Muscle of back (tissue), 11 donors: ENCODE data around the gene KRT86. TPM values are rescaled to one million over a fixed set of nuclear protein-coding genes. Genes with fewer than 3 reads are reported as not detected.
A peak's percentile ranks its signal among the peaks of the same experiment; 100 is the strongest.
"Not testable (repeated sequence)": the region's sequence is repeated elsewhere in the genome, so short reads cannot be mapped to it uniquely, and the experiment has no call there.

Source experiments
- DNase-seq, 3 donors: peaks; one replicate each; pipeline versions ENCODE4 v3.0.0 to v3.0.0-alpha.2; 2013
- polyA plus RNA-seq, 10 donors: library from polyadenylated mRNA; unstranded; fragments of 120-200 nt; gene quantifications; one replicate each; pipeline ENCODE4 v1.2.1, GENCODE V29; 2013; ENCODE audit not compliant: insufficient read length in 10 of 10

Gene KRT86
- polyA plus RNA-seq, 10 donors, result 0.15 to 0.52 (median 0.28) TPM; not detected in 2

DNA sequence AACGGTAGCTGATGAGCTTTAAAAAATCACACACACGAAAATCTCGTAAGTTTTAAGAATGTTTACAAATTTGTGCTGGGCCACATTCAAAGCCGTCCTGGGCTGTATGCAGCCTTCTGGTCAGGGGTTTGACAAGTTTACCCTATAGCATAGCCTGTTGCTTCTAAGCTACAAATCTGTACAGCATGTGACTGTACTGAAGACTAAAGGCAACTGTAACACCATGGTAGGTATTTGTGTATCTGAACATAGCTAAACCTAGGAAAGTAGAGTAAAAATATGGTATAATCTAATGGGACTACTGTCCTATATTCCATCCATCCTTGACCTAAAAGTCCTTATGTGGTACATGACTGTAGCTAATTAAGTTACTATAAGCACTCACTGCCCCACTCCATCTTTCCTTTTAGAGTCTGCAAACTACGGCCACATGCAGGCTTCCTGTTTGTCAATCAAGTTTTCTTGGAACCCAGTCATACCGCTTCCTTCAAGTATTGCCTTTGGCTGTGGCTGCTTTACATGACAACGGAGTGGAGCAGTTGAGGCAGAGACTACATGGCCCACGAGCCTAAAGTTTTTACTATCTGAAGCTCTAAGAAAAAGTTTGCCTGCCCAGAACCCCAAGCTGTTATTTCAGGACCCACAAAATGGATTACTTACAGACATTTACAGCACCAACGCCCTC is 22.9 kb upstream of the KRT86 start:
- no peak for DNase-seq

DNA sequence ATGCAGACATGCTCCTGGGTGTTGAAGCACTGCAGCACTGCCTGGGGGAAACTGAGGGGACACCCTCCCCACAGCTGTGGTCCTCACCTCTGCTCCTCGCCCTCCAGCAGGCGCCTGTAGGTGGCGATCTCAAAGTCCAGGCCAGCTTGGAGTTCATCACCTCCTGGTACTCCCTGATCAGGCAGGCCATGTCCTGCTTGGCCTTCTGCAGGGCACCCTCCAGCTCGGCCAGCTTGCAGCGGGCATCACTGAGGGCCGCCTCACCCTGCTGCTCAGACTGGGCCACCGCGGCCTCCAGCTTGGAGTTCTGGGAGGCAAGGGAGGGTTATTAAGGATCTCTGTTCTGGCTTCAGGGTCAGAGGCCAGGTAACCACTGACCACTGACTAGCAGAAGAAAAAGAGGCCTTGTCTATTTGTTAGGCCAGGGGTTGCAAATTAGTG is 22.2 kb upstream of the KRT86 start:
- DNase-seq, result not testable (repeated sequence)

DNA sequence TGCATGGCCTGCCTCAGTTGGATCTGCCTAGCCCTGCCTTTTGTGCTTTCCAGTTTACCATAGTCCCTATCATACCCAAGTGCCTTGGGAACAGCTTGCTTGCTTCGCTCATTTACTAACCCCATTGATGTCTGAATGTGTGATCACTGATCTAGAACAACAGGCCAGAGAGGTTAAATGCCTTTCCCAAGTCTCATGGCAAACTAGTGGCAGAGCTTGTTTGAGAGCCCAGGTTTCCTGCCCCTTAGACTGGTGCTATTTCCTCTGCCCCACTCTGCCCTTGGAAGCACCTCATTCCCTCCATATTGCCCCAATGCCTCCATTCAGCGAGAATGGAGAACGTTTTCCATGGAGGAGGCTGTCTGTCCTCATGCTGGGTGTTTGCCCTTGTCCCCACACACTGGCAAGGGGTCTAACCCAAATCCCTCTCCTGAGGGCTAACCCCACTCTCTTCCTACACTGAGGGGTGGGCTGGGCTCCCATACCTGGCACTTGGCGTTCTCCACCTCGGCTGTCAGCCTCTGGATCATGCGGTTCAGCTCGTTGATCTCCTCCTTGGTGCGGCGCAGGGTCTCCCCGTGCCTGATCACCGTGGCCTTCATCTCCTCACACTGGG is 21.6 kb upstream of the KRT86 start:
- no peak for DNase-seq

DNA sequence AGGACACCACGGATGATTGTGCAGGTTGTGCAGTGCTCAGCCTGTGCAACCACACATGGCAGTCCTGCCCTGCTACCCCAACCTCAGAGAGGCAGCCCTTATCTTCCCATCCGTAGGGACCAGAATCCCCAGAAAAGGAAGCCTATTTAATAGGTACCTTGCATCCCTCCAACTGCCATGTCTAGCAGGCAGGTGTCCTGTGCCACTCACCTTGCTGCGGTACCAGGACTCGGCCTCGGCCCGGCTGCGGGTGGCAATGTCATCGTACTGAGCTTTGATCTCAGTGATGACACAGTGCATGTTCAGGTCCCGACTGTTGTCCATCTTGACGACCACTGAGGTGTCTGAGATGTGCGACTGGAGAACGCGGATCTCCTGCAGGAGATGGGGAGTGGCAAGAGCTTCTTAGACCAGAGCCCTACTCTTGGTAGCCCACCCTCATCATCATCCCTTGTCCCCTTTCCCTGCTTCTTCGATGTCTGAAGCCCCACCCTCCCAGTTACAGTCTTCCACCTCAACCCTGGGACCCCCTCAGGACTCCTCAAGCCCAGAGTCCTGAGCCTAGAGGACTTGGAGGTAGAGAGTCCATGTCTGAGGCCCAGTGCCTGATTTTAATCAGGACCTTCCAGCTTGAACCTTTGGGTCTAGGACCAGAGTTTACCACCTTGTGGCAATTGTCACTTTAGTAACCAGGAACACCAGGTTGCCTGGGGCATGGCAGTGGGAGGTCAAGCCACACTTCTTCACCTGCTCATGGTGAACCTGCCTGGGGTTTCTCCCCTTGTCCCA is 20.9 kb upstream of the KRT86 start:
- DNase-seq, result no peak

DNA sequence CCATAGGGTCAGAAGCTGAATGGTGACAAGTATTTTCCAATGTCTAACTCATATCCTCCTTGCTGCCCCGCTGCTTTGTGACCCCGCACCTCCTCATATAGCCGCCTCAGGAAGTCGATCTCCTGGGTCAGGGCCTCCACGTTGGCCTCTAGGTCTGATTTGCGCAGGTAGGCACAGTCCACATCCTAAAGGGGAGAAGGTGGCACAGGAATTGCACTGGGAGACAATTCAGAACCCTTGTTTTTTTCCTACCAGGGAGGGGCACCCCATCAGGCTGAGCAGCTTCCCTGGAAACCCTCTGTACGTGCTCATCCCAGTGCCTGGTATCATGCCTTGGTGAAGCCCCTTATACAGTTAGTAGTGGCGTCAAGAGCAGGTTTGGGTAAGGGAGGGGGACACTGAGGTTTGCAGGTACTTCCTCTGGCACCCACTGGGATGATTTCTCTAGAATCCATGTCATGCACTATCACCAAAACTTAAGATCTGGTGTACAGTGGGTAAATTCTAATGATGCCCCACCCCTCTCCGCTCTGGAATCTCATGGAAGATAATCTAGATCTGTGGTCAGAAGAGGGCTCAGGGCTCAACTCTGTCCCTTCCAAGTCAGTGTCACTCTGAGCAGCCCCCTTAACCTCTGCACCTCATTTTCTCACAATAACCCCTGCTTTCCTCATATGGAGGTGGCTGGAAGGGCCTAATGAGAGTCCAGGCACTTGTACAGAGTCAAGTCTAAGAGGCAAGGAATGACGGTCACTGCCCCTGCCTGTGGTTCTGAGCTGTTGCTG is 20.1 kb upstream of the KRT86 start:
- no peak for DNase-seq

DNA sequence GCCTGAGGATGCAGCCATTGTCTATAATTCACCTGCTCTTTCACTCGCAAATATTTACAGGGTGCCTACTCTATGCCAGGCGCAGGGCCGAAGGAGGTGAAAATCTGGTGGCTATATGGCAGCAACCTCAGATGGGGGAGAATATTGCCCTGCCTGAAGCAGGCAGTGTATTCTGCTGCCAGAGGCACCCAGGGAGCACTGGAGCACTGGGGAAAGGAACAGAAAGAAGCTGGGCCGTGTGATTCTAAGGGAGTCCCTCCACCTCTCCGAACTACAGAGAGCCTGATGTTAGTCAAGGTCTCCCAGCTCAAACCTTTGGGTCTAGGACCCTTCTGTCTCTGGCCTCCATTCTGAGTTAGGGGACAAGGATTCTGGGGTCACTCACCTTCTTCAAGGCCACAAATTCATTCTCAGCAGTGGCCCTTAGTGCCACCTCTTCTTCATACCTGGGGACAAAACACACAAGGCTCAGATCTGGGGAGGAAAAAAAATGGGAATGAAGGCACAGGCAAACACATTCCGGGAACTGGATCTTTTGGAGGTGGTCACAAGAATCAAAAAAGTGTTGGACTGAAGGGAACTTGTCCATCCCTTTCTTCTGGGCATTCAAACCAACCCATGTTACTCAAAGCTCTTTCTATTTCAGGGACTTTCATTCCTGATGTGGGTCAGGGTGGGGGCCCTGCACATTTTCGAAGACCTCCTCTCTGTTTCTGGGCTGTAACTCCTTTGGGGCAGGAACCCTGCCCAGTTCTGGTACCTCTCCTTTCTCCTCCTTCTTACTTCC is 19.3 kb upstream of the KRT86 start:
- DNase-seq, result no peak

DNA sequence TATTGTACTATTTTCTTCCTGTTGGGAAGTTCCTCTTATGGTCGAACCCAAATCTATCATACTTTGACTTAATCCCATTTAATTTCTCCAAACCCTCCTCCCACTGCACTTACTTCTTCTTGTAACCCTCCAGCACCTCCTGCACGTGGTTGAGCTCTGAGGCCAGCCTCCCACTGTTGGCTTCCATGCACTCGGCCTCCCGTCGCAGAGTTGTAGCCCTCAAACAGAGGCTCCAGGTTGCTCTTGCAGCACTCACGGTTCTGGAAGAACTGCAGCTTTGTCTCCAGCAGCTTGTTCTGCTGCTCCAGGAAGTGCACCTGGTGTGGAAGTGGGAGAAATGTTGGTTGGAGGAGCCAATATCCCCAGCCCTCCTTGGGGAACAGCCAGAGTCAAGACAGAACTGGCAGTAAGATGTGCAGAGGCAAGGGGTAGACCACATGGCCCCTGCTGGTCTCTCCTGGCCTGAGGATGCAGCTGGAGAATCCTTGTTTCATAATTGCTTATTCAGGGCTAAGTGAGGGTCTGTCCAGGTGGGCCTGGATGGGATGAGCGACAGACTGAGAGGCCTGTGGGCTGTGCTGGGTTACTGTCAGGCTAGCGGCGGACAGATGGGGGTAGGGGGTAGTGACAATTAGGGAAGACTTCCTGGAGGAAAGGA is 18.4 kb upstream of the KRT86 start:
- DNase-seq, result no peak

DNA sequence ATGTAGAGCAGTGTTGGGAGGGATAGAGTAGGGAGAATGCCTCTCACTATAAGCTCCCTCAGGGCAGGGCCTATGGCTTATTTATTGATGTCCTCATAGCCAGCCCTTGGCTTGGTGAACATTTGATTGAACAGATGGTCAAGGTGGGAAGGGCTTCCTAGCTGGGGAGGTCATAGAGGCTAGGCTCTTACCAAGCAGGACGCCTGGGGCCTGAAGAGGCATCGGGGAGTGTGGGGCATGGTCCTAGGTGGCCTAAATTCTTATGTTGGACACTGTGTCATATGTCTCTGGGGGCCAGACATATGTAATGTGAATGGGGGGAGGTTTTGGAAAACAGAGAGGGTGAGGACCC is 17.9 kb upstream of the KRT86 start:
- DNase-seq, result no peak

DNA sequence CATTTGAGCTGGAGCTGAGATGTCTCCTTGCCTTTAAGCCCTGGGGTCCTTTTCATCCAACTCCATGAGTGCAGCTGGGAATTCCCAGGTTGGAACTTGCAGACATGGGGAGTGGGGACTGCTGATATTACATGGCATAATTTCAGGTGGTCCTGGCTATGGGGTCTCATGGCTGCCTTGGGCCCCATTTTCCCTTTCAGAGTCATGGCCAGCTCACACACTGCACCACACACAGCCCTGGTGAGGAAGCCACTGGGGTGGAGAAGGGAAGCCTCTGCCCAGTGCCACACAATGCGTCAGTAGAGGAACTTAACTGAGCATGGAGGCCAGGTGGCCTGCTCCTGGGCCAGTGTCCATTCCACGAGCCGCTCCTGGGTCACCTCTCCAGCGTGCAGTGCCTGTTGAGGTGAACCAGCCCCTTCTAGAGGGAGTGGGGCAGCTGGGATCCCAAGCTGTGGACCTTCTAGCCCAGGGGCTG is 17.3 kb upstream of the KRT86 start:
- no peak for DNase-seq

DNA sequence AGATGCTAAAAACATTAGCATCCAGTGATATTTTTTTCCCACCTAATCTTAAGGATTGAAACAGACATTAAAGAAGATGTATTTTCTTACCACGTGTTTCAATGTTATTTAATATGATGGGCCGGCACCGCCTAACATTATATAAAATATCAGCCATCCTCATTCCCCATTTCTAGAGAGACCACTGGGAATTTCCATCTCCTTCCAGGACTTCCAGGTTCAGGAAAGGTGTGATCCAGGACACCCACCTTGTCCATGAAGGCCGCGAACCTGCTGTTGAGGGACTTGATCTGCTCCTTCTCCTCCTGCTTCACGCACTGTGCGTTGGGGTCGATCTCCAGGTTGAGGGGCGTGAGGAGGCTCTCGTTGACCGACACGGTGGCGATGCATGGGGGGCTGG is 16.5 kb upstream of the KRT86 start:
- not testable (repeated sequence) for DNase-seq

DNA sequence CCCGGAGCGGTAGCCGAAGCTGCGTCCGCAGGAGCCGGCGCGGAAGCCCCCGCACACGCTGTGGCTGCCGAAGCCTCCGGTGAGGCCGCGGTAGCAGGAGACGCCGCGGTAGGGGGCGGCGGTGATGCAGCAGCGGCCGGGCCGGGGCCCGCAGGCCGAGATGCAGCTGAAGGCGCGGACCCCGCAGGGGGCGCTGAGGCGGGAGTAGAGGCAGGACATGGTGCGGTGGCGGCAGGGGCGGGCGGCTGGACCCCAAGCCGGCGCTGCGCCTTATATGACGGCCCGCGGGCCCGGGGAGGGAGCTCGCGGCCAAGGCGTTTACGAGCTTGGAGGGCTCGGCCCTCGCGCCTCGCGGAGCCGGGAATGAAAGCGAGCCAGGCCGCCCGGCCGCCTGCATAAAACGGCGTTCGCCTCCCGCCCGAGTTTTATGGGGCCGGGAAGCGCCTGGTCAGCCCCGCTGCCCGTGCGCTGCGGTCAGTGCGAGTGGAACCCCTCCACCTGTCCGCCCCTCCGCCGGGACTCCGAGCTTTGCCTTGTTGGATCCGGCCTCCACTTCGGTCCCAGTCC is 16.0 kb upstream of the KRT86 start:
- peak; percentile 28 to 83 (median 51) for DNase-seq

DNA sequence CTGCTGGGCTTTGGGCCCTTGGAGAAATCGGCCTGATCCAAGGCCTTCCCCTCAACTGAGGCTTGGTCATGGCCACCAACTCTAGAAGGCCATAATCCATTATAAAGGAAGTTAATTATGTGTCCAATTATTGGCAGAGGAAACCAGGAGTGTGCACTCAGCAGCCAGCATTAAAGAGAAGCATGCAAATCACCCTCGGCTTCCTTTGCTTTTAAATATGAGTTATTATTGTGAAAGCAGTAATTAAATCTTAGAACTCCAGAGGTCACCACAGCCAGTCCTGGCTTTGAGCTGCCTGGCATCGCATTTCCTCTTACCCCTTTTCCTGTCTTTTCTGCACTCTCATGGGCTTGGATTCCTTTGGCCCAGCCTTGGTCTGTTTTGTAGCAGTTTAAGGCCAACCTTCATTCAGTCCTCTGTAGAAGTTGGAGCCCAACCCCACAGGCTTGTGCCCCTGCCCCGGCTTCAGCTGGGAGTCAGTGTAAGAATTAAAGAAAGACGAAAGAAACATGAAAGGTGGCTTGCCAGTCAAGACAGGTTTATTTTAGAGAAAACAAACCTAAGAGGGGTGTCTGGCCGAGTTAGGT is 14.7 kb upstream of the KRT86 start:
- DNase-seq, result no peak

DNA sequence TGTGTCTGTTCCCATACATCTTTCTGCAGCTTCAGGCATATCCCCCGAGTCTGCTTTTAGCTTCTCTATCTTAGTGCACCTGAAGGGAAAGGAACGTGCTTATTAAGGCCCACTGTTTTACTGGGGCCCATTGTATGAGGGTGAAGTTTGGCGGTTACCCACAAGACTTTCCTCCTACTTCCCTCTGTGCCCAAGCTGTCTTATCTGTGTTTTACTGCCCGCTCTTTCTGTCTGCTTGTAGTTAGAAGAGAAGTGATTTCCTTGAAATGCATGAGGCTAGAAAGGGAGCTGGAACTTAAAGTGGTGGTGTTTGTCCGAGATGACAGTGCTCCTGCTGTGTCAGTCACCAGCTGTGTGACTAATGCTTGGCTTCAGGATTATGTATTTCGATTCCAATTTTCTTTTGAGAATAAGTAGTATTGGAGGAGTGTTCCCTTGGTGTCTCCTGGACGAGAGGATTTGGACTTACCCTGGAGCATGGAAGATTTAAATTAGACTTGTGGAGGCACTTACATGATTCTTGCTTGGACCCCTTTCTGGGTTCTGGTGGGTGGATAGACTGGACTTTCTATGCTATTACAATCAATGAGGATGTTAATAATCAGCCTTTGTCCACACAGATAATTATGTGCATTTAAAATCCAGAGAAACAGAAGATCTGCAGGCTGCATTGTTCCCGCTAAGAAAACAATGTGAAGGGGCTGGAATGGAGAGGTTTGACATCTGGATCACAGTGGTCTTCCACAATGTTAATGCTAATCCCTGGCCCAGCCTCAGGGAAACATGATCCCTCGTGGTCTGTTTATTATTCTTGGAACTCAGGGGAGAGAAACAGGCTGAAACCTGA is 13.9 kb upstream of the KRT86 start:
- no peak for DNase-seq

DNA sequence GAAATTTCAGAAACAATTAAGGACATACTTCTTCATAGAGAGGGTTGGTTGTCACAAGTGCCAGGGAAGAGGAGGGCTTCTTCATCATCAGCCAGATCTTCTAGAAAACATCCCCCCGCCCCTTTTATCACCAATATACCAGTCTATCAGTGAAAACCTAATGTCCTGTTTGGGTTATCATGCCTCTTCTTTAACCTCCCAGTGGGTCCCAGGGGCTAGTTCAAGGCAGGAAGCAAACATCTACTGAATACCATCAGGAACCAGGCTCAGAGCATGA is 13.3 kb upstream of the KRT86 start:
- DNase-seq, result no peak

DNA sequence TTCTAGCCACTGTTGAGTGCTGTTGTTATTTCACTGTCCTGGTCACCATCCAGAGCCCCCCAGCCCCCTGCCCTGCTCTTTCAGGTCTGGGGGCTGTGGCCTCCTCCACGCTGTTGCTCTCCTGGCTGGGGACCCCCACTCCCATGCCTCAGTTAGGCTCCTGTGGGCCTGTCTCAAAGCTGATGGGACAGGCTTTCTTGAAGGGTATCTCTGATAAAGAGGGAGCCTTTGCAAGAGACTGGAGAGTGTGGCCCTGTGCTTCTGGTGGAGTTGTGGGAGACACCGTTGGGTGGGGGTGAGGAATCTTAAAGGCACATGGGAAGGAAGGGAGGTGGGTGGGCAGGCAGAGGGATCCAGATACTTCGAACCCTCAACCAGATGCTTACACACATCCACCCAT is 12.2 kb upstream of the KRT86 start:
- DNase-seq, result no peak

DNA sequence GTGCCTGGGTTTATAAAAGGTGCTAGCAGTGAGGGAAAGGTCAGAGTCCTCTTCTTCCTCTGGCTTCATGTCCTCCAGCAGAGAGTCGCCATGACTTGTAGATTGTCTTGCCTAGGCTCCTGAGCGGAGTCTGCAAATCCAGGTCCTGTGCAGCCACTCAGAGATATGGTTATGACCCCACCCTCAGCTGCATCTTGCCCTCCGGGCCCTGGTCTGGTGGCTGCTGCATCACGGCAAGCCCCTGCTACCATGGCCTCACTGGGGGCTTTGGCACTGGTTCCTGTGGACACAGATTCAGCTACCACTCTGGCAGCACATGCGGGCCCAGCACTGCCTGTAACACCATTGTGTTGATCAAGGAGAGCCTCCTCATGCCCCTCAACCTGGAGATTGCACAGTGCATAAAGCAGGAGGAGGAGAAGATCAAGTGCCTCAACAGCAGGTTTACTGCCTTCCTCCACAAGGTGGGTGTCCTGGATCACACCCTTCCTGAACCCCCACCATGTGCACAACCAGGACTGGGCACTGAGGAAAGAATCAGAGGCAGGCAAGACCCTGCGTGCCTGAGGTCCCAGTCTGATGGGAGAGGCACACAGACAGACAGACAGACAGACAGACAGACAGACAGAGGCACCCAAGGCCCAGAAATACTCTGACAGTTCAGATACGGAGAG is 10.5 kb upstream of the KRT86 start:
- no peak for DNase-seq

DNA sequence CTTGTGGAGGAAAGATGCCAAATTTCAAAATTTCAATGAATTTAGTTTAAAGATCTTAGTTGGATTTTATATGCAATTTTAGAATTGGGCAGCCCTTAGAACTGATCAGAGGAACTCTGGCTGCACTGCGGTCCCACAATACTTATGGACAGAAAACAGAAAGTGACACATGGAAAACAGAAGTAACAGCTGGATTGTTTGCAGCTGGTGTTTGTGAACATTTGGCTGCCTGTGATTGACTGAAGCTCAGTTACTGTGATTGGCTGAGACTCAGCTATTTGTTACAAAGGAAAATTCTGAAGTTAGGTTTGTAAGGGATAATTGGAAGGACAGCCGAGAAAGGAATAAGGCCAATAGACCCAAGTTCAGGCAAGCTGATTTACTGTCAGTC is 10.0 kb upstream of the KRT86 start:
- DNase-seq, result peak; percentile 55 to 75 (median 62)

DNA sequence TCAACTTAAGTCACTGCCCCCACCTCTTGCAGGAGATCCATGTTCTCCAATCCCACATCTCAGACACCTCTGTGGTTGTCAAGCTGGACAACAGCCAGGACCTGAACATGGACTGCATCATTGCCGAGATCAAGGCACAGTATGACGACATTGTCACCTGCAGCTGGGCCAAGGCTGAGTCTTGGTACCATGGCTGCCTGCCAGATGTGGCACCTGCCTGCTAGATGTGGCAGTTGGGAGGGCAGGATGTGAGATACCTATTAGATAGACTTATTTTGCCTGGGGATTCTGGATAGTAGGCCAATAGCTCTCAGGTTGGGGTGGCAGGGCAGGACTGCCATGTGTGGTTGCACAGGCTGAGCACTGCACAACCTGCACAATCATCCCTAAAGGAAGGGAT is 7.9 kb upstream of the KRT86 start:
- no peak for DNase-seq

DNA sequence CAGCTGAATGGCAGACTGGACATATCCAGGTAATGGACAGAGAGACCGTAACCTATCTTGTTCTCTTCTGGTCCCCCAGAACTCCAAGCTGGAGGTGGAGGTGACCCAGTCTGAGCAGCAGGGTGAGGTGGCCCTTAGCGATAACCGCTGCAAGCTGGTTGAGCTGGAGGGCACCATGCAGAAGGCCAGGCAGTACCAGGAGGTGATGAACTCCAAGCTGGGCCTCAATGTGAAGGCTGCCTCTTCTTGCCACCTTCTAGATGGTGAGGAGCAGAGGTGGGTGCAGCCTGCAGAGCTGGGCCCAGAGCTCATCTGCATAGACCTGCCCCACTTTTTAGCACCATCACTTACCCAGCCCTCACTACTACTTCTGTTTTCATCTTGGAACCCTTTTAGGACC is 7.2 kb upstream of the KRT86 start:
- DNase-seq, result no peak
